ENCODE measurements around the gene MGAT4B. TPM values are rescaled to one million over a fixed set of nuclear protein-coding genes. Genes with fewer than 3 reads are reported as not detected.

MGAT4B gene
- total RNA-seq, 2 donors from 2014 or later, result 82.7 to 142 TPM

DNA sequence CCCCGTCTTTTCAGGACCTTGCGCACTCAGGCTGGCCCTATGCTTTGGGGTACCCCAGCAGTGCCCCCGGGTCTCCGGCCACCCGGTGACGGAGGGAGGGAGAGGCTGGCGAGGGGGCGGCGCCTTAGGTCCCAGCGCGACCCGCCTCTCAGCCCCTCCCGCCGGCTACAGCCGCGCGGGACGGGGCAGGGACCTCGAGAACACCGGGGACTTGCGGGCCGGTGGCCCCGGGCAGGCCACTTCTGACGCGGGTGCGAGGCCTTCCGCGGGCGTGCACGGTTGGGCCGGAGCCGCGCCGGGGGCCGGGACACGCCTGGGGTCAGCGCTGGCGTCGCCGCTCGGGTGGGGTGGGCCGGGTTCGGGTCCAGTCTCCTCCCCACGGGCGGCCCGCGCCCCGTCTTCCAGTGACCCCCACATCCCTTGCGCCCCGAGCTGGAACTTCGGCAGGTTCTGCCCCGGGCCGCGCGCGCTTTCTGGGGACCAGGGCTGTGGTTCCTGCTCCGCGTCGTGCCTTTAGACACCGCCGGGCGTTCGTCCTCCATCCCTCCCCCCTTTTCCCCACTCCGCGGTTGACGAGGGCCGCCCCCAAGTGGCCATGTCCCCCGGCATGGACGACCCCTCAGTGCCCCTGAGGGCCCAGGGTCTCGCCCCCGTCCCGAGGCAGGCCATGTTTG is 10.3 kb upstream of the MGAT4B start:
- peak overlapping the region; percentile 65 to 70 for H3K27ac ChIP-seq
- no peaks in the 10 kb centered on the region for H3K27me3 ChIP-seq (replicated peaks; ENCODE audit: insufficient read depth)
- peak overlapping the region; percentile 43 to 48 for H3K4me3 ChIP-seq
- H3K4me1 ChIP-seq (replicated peaks), result peaks cover 13% of the 10 kb centered on the region
- no peaks in the 10 kb centered on the region for H3K36me3 ChIP-seq
- WGBS, result 2% methylated on average over 69 of the region's 72 CpGs
- intact Hi-C loops (cut with DNase I), result no loop called here
- H3K9me3 ChIP-seq, result no peaks in the 10 kb centered on the region
- DNase-seq (ENCODE audit: low spot score), result no peak
- TF ChIP-seq POLR2AphosphoS5 (IDR thresholded peaks at IDR 0.05) (no peak), POLR2A (IDR thresholded peaks at IDR 0.05) (peak; percentile 65)
- TF ChIP-seq, protein P1, sequence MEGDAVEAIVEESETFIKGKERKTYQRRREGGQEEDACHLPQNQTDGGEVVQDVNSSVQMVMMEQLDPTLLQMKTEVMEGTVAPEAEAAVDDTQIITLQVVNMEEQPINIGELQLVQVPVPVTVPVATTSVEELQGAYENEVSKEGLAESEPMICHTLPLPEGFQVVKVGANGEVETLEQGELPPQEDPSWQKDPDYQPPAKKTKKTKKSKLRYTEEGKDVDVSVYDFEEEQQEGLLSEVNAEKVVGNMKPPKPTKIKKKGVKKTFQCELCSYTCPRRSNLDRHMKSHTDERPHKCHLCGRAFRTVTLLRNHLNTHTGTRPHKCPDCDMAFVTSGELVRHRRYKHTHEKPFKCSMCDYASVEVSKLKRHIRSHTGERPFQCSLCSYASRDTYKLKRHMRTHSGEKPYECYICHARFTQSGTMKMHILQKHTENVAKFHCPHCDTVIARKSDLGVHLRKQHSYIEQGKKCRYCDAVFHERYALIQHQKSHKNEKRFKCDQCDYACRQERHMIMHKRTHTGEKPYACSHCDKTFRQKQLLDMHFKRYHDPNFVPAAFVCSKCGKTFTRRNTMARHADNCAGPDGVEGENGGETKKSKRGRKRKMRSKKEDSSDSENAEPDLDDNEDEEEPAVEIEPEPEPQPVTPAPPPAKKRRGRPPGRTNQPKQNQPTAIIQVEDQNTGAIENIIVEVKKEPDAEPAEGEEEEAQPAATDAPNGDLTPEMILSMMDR (IDR thresholded peaks at IDR 0.05), result peak in 1 of 4 experiments; percentile 11

DNA sequence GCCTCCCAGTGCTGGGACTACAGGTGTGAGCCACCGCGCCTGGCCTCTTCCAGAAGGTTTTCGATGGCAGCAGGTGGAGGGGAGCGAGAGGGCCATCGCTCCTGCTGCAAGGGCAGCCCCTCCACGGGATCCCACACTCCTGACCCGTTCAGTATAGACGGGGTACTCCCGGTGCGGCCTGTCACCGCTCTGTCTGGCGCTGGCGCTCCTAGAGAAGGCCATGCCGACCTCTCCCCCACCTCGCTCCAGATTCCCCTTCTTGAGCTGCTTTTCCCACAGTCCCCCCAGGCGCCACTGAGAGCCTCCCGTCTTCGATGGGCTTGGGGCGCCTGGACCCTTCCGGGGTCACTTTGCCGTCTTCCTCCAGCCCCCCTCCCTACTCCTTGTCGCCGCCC is 9.7 kb upstream of the MGAT4B start:
- intact Hi-C loops (cut with DNase I), result no loop called here
- no peak for DNase-seq (ENCODE audit: low spot score)

DNA sequence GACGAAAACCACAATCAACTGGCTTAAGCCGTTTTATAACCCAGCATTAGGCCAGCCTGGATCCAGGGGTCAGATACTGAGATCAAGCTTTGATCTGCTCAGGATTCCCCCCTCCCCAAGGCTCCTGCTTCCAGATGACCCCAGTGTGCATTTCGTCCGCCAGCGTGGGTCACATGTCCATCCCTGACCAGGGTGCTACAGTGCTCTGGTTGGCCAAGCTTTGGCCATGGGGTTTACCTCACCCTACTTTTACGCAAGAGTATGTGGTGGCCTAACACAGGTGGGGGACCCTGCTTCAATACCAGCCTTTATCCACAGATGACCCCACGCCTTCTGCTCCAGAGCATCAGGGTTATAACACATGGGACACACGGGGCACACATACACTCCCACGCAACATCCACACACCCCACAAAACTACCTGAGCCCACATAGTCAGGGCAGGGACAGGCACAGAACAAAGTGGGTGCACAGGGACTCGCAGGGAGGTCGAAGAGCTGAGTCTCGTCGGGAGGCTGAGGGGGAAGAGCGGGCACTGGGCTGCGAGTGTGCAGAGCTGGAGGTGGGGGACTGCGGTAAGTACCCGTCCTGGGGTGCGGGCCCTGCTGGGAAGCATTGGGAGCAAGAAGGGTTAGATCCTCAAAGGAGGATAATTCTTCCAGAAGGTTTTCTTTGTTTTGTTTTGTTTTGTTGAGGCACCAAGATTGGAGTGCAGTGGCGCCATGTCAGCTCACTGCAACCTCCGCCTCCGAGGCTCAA is 9.0 kb upstream of the MGAT4B start:
- no peak overlapping the region for H3K27ac ChIP-seq
- WGBS, result 96% methylated on average over 21 of the region's 21 CpGs
- intact Hi-C loops (cut with DNase I), result no loop called here

More for the DNA sequence above, 9.7 kb upstream of the MGAT4B start:
- no peaks in the 10 kb centered on the region for H3K9me3 ChIP-seq
- H3K4me3 ChIP-seq, result peak overlapping the region; percentile 43 to 48
- TF ChIP-seq, protein P1 (IDR thresholded peaks at IDR 0.05), result no peak
- TF ChIP-seq POLR2A (IDR thresholded peaks at IDR 0.05) (no peak), POLR2AphosphoS5 (IDR thresholded peaks at IDR 0.05) (no peak)
- peak overlapping the region; percentile 65 to 70 for H3K27ac ChIP-seq
- 52% methylated on average over 23 of the region's 23 CpGs for WGBS
- no peaks in the 10 kb centered on the region for H3K27me3 ChIP-seq (replicated peaks; ENCODE audit: insufficient read depth)
- no peaks in the 10 kb centered on the region for H3K36me3 ChIP-seq
- peaks cover 13% of the 10 kb centered on the region for H3K4me1 ChIP-seq (replicated peaks)

DNA sequence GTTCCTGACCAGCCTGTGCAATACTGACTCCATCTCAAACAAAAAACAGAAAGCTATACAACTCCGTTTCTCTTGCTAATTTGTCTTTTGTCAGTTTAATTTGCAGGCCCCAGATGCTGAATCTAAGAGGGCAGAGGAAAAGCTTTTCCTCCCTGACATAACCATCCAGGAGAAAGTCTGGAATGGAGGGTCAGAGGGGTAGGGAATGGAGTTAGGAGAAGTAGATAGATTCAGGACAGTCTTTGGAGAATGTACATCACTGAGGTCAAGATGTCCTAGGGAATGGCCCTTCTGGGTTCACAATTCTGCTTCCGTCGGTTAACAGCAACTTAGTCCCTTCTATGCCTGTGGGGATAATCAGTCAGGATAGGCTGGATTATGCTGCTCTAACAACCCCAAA is 7.4 kb upstream of the MGAT4B start:
- intact Hi-C loops (cut with DNase I), result no loop called here
- H3K27ac ChIP-seq, result no peak overlapping the region
- H3K4me3 ChIP-seq, result no peak overlapping the region
- peaks cover 5% of the 10 kb centered on the region for H3K4me1 ChIP-seq (replicated peaks)
- TF ChIP-seq POLR2AphosphoS5 (IDR thresholded peaks at IDR 0.05) (no peak), POLR2A (IDR thresholded peaks at IDR 0.05) (no peak)
- TF ChIP-seq, protein P1 (IDR thresholded peaks at IDR 0.05), result no peak
- no peaks in the 10 kb centered on the region for H3K36me3 ChIP-seq
- no peak for DNase-seq (ENCODE audit: low spot score)
- H3K9me3 ChIP-seq, result no peaks in the 10 kb centered on the region
- WGBS, result 72% methylated on average over 3 of the region's 3 CpGs
- no peaks in the 10 kb centered on the region for H3K27me3 ChIP-seq (replicated peaks; ENCODE audit: insufficient read depth)

More for the DNA sequence above, 9.0 kb upstream of the MGAT4B start:
- H3K27me3 ChIP-seq (replicated peaks; ENCODE audit: insufficient read depth), result no peaks in the 10 kb centered on the region
- no peaks in the 10 kb centered on the region for H3K36me3 ChIP-seq
- no peak for DNase-seq (ENCODE audit: low spot score)
- TF ChIP-seq POLR2A (IDR thresholded peaks at IDR 0.05) (no peak), POLR2AphosphoS5 (IDR thresholded peaks at IDR 0.05) (no peak)
- TF ChIP-seq, protein P1 (IDR thresholded peaks at IDR 0.05), result no peak
- H3K4me3 ChIP-seq, result no peak overlapping the region
- H3K9me3 ChIP-seq, result no peaks in the 10 kb centered on the region
- peaks cover 13% of the 10 kb centered on the region for H3K4me1 ChIP-seq (replicated peaks)
